HG02852 (cell line): ENCODE measurements around the gene SLC9A3.

Experiments used
- ATAC-seq: cut with Tn5 transposase; IDR thresholded peaks from one replicate; pipeline ENCODE4 v1.9.1; 2021; ENCODE audit warnings: mild to moderate bottlenecking, moderate library complexity; ENCODE audit not compliant: unreplicated experiment

SLC9A3 gene

DNA sequence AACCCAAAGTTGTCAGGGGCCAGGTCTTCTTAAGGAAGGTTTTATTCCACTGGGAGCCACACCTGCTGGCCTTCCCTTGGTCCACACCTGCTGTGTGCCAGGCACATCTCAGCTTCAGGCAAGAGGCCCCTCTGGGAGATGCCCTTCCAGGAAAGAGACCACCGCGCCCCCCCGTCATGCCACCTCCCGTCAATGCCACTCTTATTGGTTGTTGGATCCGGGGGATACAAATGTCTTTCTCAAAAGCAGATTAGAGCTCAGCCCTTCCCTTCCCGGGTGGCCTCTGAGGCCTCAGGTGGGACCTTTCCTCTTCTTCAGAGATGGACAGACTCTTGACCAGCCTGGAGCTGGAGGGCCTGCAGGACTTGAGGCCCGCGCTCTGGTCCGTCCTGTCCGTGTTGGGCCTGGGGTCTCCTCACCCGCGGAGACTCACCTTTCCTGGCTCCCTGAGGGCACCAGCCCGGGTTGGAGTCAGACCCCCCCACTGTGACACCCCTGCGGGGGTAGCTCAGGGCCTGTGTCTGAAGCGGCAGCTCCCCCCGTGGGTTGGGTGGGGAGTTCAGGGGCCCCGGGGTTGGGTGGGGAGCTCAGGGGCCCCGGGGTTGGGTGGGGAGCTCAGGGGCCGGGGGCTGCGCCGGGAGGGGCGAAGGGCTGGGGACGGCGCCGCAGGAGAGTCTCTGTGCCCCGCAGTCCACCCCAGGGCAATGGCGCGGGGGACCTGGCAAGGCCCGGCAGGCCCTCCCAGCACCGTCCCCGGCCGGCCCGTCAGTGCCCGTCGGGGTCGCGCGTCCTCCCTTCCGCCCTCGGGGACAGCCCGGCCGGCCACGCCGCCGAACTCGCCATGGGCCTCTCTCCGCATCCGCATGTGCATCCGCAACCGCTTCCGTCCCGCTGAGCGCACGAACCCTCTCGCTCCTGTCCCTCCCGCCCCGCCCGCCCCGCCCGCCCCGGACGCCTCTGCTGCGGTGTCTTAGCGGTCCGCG, 3.7 kb upstream of the SLC9A3 start:
- ATAC-seq, result no peak

DNA sequence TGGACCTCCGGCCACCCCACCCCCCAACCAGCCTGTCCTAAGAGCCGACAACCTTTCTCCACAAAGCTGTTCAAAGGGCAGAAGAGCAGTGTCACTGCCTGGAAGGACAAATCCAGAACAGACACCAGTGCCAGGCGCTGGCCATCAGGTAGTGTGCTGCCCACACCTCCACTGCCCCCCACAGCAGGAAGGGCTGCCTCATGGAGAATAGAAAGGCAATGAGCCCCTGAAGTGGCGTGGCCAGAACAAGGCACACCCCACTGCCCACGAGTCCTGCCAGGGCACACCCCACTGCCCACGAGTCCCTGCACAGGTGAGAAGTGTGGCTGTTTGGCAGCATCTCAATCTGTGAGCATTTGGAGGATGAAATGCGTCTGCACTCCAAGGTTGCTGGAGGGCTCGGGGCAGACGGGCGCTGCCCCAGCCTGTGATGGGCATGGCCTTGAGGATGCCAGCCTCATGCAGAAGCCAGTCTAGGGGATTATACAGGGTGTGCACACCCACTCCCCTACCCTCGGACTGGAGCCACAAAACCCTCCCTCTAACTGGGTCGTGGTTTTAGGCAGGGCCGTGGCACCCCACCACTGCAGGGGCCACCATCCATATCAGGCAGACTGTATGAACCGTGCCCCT, 2.3 kb upstream of the SLC9A3 start:
- no peak for ATAC-seq

DNA sequence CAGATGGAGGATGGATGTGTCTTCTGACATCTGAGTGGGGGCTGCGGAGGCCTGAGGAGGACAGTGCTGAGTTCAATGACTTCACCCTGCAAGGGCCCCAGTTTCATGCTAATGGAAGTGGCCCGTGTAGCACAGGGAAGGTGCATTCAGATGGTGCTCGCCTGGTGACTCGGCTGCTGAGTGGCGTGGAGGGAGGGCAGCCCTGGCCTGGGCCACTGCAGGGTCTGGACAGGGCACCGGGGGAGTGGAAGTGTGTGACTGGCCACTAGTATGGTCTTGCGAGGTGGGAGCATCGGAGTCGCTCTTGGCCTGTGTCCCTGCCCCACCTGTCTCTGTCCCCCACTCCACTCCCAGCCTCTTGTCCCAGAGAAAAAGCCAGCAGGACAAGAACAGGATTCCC, 1.7 kb upstream of the SLC9A3 start:
- no peak for ATAC-seq

DNA sequence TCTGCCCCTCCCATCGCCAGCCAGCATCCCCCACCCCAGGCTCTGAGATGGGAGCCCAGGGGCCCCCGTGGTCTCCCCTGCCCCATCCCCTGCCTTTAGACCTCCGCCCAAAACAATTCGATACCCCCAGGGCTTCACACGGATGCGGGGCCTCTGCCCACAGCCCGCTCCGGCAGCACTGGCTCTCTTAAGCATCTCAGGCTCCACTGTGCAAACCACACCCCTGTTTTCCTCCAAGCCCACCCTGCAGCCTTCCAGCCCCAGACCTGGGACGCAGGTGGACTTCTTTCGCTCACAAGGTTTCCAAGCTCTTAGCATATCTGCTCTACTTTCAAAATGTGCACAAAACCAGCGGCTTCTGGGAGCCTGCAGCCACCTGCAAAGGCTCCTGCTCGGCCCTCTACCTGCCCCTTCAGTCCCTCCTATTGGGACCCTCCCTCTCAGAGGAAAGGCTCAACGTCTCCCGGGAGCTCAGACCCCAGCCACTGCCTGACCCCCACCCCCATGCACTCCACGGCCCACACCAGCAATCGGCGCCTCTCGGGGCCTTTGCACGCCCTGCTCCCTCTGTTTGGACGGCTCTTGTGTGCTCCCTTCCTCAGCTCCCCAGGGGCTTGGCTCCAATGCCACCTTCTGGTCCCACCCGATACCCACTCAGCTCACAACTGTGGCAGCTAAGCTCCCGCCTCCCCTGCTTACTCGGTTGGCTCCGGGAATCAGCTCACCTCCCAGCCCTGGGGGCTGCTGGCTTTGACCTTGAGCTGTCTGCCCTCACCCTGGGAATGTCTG, 918 bp upstream of the SLC9A3 start:
- no peak for ATAC-seq

DNA sequence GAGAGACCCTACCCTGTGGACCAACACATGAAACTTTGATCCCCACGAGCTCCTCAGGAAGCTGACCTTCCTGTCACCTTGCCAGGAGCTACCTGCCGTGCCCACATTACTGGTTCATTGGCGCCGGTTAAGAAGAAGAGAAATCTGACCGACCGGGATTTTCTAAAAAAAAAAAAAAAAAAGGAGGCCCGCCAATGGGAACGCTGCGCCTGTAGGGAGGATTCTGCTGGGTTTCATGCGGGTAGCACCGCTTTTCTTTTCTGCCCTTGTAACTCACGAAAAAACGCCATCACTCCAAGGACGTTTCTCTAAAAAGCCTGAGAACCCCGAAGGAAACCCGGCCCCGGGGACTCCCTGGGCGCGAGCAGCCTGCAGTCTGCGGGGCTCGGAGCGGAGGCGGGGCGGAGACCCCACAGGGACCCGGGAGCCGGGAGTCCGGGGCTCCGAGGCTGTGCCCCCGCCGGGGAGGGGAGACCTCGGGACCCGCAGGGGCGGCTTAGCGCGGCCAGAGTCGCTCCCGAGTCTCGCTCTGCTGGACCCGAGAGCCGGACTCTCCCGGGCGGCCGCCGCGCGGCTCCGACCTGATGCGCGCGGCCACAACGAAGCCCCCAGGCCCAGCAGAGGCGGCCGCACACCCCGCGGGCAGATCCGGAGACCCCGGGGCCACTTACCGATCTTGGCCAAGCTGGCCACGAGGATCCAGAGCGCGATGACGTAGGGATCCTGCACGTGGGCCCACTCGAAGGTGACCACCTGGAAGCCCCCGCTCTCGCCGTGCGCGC, 617 bp downstream of the SLC9A3 start:
- no peak for ATAC-seq

DNA sequence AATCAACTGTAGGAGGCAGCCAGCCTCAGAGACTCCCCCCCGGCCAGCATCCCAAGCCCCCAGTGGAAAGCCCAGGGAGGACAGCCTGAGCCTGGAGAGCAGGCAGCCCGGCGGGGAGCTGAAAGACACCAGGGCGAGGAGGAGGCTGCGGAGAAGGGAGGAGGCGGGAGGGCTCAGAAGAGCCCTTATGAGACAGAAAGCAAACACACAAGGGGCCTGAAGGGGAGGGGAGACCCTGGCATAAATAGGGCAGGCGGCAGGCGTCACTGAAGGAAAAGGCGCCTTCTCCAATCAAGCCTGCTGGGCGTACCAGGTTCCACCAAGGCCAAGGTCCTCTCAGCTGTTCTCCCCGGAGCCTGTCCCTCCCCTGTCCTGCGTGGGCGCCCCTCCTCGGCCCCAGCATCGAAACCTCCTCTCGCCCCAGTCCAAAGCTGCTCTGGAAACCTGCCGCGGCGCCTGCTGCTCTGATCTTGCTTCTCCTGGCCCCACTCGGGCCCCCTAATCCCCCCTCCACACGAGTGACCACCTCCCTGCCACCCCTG, 1.3 kb downstream of the SLC9A3 start:
- ATAC-seq, result no peak

DNA sequence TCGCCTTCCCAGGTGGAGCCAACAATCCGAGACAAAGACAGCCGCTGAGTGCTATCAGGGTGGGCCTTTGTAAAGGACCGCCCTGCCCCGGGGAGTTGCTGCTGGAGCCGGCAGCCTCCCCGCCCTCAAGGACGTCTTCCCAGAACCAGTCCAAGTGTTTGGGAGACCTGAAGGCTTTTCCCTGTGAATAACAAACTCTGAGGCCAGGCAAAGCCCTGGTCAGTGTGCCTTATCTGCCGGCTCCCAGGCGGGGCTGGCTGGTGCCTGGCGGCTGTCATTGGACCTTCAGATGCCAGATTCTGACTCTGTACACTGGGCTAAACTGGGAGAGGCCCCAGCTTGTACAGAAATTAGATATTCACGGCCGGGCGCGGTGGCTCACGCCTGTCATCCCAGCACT, 2.1 kb downstream of the SLC9A3 start:
- no peak for ATAC-seq

DNA sequence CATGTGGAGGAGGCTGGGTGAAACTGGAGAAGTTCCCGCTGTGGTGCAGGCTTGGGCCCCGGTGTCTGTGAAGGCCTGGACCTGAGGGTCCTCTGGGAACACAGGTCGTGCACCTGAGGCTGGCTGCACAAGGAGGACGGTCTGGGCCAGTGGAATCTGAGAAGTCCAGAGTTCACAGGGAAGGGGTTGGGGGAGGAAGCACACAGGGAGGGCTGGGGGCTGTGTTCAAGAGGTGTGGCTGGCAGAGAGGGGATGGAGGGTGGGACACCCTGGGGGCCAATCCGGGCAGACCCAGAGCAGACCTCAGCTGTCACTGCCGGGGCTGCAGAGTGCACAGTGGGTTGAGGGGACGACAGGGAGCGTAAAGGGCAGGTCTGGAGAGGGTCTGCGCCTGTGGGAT, 2.6 kb downstream of the SLC9A3 start:
- no peak for ATAC-seq

DNA sequence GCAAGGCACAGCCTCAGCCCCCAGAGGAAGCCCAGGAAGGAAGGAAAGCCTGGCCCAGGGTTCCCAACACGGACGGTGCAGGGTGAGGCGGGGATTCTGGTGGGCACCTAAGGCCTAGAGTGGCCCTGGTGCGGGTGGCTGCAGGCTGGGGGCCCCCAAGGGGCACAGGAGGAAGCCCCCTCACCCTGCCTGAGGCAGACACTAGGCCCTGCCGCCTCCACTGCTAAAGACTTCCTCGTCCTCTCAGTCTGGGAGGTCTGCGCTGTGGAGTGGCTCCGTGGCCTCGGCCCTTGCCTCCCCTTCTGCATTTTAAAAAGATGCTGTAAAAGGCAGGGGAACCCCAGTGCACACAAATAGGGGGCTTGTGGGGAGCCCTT, 3.4 kb downstream of the SLC9A3 start:
- ATAC-seq, result no peak

DNA sequence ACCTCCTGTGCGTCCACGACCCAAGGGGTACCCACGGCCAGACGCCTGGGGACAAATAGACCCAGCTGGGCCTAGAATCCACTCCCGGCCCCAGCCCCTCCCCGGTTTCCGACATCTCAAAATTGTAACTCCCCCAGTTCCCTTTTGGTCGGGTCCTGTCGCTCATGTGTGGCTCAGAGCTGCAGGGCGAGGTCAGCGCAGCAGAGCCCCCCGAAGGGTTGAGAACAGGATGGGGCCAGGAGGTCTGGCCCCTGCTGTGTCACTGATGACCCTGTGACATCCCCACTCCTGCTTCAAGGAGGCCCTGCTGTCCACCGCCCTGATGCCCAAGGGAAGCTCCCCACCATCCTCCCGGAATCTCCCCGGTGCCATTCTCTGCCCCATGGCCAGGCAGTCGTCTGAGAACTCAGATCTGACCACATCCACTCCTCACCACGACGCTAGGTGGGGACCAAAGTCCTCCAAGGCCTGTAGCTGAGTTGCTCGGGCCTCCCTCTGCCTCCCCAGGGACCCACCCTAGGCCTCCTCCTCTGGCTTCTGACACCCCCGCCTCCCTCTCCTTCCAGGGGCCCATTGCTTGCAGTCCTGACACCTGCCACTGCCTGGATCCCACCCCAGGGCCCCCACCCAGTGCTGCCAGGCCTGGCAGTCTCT, 3.9 kb downstream of the SLC9A3 start:
- ATAC-seq, result no peak

DNA sequence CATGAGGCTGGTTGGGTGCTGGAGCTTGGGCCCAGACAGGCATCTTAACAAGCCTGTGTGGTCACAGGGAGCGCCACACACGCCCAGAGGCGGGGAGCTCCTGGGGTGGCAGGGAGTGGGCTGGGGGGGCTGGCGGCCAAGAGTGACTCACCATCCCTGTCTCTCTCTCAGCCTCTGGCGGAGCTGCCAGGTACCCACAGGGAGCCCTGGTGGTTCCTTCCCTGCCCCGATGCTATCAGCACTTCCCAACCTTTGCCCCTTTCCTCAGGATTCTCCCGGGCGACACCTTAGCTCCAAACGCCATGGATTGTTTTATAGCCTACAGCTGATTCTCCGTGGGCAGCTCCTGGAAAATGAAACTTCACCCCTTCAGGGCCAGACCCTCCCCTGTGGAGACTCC, 5.5 kb downstream of the SLC9A3 start:
- no peak for ATAC-seq

DNA sequence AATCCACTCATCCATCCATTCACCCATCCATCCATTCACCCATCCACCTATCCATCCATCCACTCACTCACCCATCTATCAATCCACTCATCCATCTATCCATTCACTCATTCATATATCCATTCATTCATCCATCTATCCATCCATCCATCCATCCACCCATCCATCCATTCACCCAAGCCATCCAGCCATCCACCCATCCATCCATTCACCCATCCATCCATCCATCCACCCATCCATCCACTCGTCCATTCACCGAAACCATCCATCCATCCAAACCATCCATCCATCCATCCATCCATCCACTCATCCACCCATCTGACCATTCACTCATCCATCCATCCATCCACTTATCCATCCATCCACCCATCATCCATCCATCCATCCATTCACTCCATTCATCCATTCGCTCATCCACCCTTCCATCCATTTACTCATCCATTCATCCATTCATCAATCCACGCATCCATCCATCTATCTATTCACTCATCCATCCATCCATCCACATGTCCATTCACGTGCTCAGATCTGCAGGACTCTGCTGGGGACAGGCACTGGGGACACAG, 6.6 kb downstream of the SLC9A3 start:
- ATAC-seq, result no peak

DNA sequence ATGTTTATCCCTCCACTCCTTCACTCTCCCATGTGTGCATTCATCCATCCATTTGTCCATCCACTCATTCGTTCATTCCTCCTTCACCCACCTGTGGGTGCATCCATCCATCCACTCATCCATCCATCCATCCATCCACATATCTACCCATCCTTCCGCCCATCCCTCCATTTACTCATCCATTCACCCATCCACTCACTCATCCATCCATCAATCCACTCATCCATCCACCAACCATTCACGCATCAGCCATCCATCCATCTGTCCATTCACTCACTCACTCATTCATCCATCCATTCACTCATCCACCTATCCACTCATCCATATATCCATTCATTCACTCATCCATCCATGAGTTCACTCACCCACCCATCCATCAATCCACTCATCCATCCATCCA, 7.3 kb downstream of the SLC9A3 start:
- no peak for ATAC-seq

DNA sequence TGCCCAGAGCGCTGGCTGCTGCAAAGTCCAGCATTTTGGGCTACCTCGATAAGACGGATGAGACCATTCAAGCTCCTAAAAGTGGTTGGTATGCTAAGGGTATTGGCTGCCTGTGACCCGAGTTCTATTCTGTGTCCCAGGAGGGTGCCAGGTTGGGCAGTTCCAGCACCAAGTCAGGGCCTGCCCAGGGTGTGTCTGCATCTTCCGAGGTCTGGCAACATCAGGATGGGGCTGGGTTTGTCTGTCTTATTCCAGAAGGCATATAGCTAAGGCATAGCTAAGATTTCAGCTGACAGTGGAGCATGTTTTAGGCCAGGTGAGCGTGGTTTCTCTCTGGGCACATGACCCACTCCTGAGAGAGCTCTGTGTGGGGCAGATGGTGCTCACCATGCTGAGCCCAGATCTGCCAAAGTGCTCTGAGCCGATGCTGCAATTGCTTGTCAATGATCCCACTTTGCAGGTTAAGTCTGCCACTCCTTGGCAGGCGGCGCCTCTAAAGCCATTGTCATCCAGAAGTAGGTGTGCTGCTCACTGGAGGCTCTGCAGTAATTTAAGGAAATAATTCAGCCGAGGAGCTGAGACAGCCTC, 7.8 kb downstream of the SLC9A3 start:
- ATAC-seq, result no peak

DNA sequence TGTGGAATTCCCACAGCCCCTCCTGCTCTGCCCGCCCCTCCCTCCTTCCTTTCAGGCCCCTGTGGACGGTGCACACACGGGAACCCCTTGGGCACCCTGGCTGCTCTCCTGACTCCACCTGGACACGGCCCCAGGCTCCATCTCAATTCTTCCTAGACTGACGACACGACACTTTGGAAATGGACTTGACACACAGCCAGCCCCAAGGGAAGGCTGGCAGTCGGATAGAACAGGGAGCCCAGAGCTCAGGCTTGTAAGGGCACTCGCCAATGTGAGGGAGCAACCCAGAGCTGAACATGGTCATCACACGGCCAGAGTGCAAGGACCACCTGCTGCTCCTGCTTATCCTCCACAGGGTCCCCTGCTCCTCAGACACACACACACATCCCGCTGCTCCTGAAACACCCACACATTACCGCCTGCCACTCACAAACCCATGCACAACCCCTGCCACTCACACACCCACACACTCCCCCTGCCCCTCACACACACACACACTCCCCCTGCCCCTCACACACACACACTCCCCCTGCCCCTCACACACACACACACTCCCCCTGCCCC, 8.9 kb downstream of the SLC9A3 start:
- no peak for ATAC-seq

DNA sequence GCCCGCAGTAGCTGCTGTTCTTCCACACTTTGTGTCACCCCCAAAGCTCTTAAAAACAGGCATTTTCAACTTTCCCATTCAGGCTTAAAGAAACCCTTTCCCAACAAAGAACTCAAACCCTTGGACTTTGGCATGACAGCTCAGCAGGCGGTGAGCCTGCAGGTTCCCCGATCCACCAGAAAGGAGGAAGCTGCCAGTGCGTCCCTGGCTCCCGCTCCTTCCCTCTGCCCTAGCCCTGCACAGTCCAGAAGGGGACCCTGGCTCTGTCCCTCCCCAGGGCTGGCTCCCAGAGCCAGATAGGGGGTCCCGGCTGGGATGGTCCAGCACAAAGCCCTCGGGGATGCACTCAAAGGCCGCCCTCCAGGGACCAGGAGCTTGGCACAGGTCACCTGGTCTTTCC, 9.6 kb downstream of the SLC9A3 start:
- ATAC-seq, result no peak

DNA sequence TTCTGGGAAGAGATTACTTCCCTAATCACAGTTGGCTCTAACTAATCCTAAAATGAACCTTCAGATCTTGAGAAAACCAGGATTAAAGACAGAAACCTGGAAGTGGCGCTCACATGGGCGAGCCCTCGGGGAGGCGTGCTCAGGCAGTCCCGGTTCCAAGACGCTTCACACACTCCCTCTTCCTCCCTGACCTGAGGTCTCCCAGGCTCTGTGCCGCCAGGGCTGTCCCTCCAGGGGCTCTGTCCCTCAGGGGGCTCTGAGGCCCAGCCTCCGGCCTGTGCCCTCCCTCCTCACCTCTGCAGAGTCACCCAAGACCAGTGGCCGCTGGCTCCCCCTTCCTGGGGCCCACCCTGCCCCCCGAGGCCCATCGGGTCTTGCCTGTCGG, 10.2 kb downstream of the SLC9A3 start:
- ATAC-seq, result no peak

DNA sequence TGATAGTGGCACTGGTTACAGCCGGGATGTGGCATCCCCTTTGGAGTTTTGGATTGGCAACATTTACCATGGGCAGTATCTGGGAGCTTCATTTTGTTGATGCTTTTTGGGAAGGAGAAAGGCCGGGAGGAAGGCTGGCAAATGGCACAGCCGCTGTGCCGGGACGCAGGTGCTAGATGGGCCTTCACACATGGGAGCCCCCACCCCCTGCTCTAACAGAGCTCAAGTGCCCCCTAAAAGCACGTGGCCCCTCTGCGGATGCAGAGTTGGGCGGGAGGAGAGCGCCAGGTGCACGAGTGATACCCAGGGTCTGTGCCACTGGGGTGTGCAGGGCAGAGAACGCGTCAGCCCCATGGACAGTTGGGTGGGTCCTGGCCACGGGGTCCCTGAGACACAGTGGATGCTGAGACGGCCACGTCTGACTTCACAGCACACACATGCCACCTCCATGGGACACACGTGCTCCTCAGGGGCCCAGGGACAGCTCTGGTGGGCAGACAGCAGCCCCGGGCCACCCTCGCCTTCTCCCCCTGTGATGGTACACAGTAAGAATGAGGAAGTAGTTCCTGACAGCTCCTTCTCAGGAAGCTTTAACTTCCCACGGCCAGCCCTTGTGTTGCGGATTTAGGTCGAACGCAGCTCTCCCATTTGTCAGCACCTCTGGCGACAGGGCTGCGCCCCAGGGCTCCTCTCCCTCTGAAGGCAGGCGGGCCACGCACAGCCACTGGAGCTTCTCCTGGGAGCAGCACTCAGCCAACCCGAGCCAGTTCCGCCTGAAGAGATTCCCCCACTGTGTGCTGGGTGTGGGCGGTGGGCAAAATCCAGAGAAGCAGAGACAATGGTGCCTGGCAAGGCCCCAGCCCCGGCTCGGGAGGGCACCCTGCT, 10.8 kb downstream of the SLC9A3 start:
- ATAC-seq, result no peak
